Measurements from ENCODE around the gene COL5A1.

The COL5A1 gene

GRCh38 chr9:134764473-134765269, 123.1 kb downstream of the COL5A1 start:
- TF ChIP-seq EZH2phosphoT487 (IDR thresholded peaks at IDR 0.05; ENCODE audit: low read depth) (no peak), CTCF (IDR thresholded peaks at IDR 0.05; ENCODE audit: low read depth, low read length) (no peak)
- Histone ChIP-seq H3K4me3 (ENCODE audit: low read length) (no peak overlapping the region), H3K9ac (ENCODE audit: low read length) (no peak overlapping the region), H4K20me1 (ENCODE audit: insufficient read depth, low read length) (no peaks in the 10 kb centered on the region), H3K4me1 (ENCODE audit: low read length) (no peaks in the 10 kb centered on the region), H2AFZ (ENCODE audit: low read depth, low read length) (no peak overlapping the region), H3K27me3 (ENCODE audit: low read depth, low read length) (no peaks in the 10 kb centered on the region), H3K9me3 (ENCODE audit: insufficient read depth, low read length) (no peaks in the 10 kb centered on the region), H3K4me2 (ENCODE audit: low read length) (no peak overlapping the region), H3K27ac (ENCODE audit: low read length) (no peak overlapping the region), H3K36me3 (replicated peaks; ENCODE audit: low read depth, low read length) (no peaks in the 10 kb centered on the region), H3K79me2 (ENCODE audit: low read length) (no peaks in the 10 kb centered on the region)

GRCh38 chr9:134765785-134766184, 124.2 kb downstream of the COL5A1 start:
- Histone ChIP-seq H3K79me2 (ENCODE audit: low read length) (no peaks in the 10 kb centered on the region), H3K4me1 (ENCODE audit: low read length) (peaks cover under 1% of the 10 kb centered on the region; the same call in 1 of the 2 replicates), H2AFZ (ENCODE audit: low read depth, low read length) (no peak overlapping the region), H3K27me3 (ENCODE audit: low read depth, low read length) (no peaks in the 10 kb centered on the region), H4K20me1 (ENCODE audit: insufficient read depth, low read length) (no peaks in the 10 kb centered on the region), H3K4me3 (ENCODE audit: low read length) (no peak overlapping the region), H3K4me2 (ENCODE audit: low read length) (no peak overlapping the region), H3K9me3 (ENCODE audit: insufficient read depth, low read length) (no peaks in the 10 kb centered on the region), H3K9ac (ENCODE audit: low read length) (no peak overlapping the region), H3K27ac (ENCODE audit: low read length) (no peak overlapping the region), H3K36me3 (replicated peaks; ENCODE audit: low read depth, low read length) (no peaks in the 10 kb centered on the region)
- TF ChIP-seq EZH2phosphoT487 (IDR thresholded peaks at IDR 0.05; ENCODE audit: low read depth) (no peak), CTCF (IDR thresholded peaks at IDR 0.05; ENCODE audit: low read depth, low read length) (no peak)

- H3K27ac ChIP-seq (ENCODE audit: low read length), result no peak overlapping the region
- H3K9me3 ChIP-seq (ENCODE audit: insufficient read depth, low read length), result no peaks in the 10 kb centered on the region
- H3K4me3 ChIP-seq (ENCODE audit: low read length), result no peak overlapping the region
- no peaks in the 10 kb centered on the region for H4K20me1 ChIP-seq (ENCODE audit: insufficient read depth, low read length)
- no peak overlapping the region for H3K4me2 ChIP-seq (ENCODE audit: low read length)
- no peak overlapping the region for H3K9ac ChIP-seq (ENCODE audit: low read length)
- TF ChIP-seq CTCF (IDR thresholded peaks at IDR 0.05; ENCODE audit: low read depth, low read length), result no peak
- TF ChIP-seq EZH2phosphoT487 (IDR thresholded peaks at IDR 0.05; ENCODE audit: low read depth), result no peak
- H3K27me3 ChIP-seq (ENCODE audit: low read depth, low read length), result no peaks in the 10 kb centered on the region
- H3K4me1 ChIP-seq (ENCODE audit: low read length), result peaks cover 8% of the 10 kb centered on the region
- no peaks in the 10 kb centered on the region for H3K79me2 ChIP-seq (ENCODE audit: low read length)
- no peaks in the 10 kb centered on the region for H3K36me3 ChIP-seq (replicated peaks; ENCODE audit: low read depth, low read length)
- H2AFZ ChIP-seq (ENCODE audit: low read depth, low read length), result no peak overlapping the region
Measured at GRCh38 chr9:134766587-134766986, 125.0 kb downstream of the COL5A1 start.

GRCh38 chr9:134768332-134768708, 126.7 kb downstream of the COL5A1 start:
- Histone ChIP-seq H3K27me3 (ENCODE audit: low read depth, low read length) (no peaks in the 10 kb centered on the region), H3K36me3 (replicated peaks; ENCODE audit: low read depth, low read length) (no peaks in the 10 kb centered on the region), H3K4me1 (ENCODE audit: low read length) (peaks cover 13% of the 10 kb centered on the region), H3K27ac (ENCODE audit: low read length) (no peak overlapping the region), H3K4me2 (ENCODE audit: low read length) (no peak overlapping the region), H3K4me3 (ENCODE audit: low read length) (no peak overlapping the region), H3K79me2 (ENCODE audit: low read length) (no peaks in the 10 kb centered on the region), H2AFZ (ENCODE audit: low read depth, low read length) (no peak overlapping the region), H4K20me1 (ENCODE audit: insufficient read depth, low read length) (no peaks in the 10 kb centered on the region), H3K9ac (ENCODE audit: low read length) (no peak overlapping the region), H3K9me3 (ENCODE audit: insufficient read depth, low read length) (no peaks in the 10 kb centered on the region)
- no peak for TF ChIP-seq EZH2phosphoT487 (IDR thresholded peaks at IDR 0.05; ENCODE audit: low read depth)
- no peak for TF ChIP-seq CTCF (IDR thresholded peaks at IDR 0.05; ENCODE audit: low read depth, low read length)
